BLaER1 treated with 17β-estradiol and CSF1 and Interleukin-3, amounts not matched to agents 10 nM and 100 nM (cell line): ENCODE measurements around the gene ZNF558.

Experiments
- H3K27ac ChIP-seq, 11 experiments: shearing (Covaris generic); formaldehyde crosslinking; 2 replicates each; pipeline ENCODE4 v1.8.1; 2022
- H3K27me3 ChIP-seq, 11 experiments: shearing (Covaris generic); formaldehyde crosslinking; 2 replicates each; pipeline ENCODE4 v1.8.1; 2022
- H3K36me3 ChIP-seq, 11 experiments: shearing (Covaris generic); formaldehyde crosslinking; 2 replicates each; pipeline ENCODE4 v1.8.1; 2022
- H3K4me1 ChIP-seq, 10 experiments: shearing (Covaris generic); formaldehyde crosslinking; 2 replicates each; pipeline ENCODE4 v1.8.1; 2022
- H3K4me2 ChIP-seq, 11 experiments: shearing (Covaris generic); formaldehyde crosslinking; 2 replicates each; pipeline ENCODE4 v1.8.1; 2022
- H3K4me3 ChIP-seq, 10 experiments: shearing (Covaris generic); formaldehyde crosslinking; 2 replicates each; pipeline ENCODE4 v1.8.1; 2022
- H3K9ac ChIP-seq, 11 experiments: shearing (Covaris generic); formaldehyde crosslinking; 2 replicates each; pipeline ENCODE4 v1.8.1; 2022
- H3K9me3 ChIP-seq, 11 experiments: shearing (Covaris generic); formaldehyde crosslinking; replicated peaks in 1 of 11; 2 replicates each; pipeline ENCODE4 v1.8.1; 2022
- H4K20me1 ChIP-seq, 11 experiments: shearing (Covaris generic); formaldehyde crosslinking; 2 replicates each; pipeline ENCODE4 v1.8.1; 2022
- Cebpa-rat ChIP-seq, 11 experiments: shearing (Covaris generic); IDR thresholded peaks; 2 replicates each; pipeline ENCODE4 v1.8.1; 2022

The ZNF558 gene

DNA sequence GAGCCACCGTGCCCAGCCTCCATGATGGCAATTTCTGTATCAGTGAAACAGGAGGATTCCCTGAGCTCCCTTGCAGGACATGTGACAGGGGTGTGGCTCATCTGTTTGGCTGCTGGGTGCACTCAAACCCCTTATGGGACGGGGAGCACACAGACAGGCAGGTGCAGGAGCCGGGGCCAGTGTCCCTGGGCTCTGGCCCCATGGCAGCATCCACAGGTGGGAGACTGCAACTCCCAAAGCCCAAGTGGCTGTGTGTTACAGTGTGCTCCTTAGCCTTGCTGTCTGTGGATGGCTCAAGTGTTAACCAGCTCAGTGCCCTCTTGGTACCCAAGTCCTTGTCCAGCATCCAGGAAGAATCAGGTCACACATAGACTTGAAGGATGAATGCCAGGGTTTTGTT lies 14.7 kb upstream of the ZNF558 start:
- Histone ChIP-seq H3K9ac (no peak overlapping the region), H3K4me1 (peaks cover 0 to 9% (median 0%) of the 10 kb centered on the region in 10 experiments; a peak in 2 of 20 replicates), H3K27me3 (no peaks in the 10 kb centered on the region), H3K4me3 (no peak overlapping the region), H3K9me3 (peaks cover 14 to 56% (median 36%) of the 10 kb centered on the region in 11 experiments; a peak in 21 of 22 replicates), H3K27ac (no peak overlapping the region), H3K4me2 (no peak overlapping the region), H4K20me1 (no peaks in the 10 kb centered on the region), H3K36me3 (no peaks in the 10 kb centered on the region)
- no peak for TF ChIP-seq Cebpa-rat (IDR thresholded peaks at IDR 0.05)

DNA sequence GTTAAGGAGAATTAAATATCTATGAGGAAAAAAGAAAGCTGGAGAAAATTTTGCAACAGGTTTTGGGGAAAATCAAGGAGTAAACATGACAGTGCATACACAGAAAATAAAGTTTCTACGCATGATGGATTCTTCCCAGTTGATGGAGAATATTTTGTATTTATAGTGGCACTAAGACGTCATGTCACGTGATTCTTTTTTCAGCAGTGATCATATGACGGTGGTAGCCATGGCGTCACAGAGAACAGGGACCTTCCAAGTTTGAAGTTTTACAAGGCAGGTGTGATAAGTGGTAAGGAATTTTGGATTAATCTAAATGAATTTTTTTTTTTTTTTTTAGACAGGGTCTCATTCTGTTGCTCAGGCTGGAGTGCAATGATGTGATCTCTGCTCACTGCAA lies 8.6 kb upstream of the ZNF558 start:
- no peak overlapping the region for H3K4me2 ChIP-seq
- no peak overlapping the region for H3K9ac ChIP-seq
- H3K9me3 ChIP-seq: peaks cover 0 to 10% (median 0%) of the 10 kb centered on the region in 11 experiments; a peak in 3 of 22 replicates
- no peaks in the 10 kb centered on the region for H4K20me1 ChIP-seq
- no peaks in the 10 kb centered on the region for H3K36me3 ChIP-seq
- H3K4me3 ChIP-seq: no peak overlapping the region
- TF ChIP-seq Cebpa-rat (IDR thresholded peaks at IDR 0.05): no peak
- peaks cover 0 to 11% (median 0%) of the 10 kb centered on the region in 10 experiments; a peak in 7 of 20 replicates for H3K4me1 ChIP-seq
- no peak overlapping the region for H3K27ac ChIP-seq
- H3K27me3 ChIP-seq: no peaks in the 10 kb centered on the region

DNA sequence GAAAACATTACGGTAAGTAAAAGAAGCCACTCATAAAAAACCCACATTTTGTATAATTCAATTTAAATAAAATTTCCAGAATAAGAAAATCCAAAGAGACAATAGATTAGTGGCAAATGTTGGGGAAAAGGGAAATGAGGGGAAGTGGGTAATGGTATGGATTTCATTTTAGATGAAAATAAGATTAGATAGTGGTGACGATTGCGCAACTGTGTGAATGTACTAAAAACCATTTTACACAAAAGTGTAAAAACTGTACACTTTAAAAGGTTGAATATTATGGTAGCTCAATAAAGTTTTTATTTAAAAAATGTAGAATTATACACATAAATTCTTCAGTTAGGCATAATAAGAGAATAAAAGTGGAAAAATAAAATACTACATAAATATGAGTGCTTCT lies 3.8 kb upstream of the ZNF558 start:
- Histone ChIP-seq H3K4me1 (peaks cover 7 to 23% (median 10%) of the 10 kb centered on the region in 10 experiments), H4K20me1 (no peaks in the 10 kb centered on the region), H3K27me3 (no peaks in the 10 kb centered on the region), H3K36me3 (no peaks in the 10 kb centered on the region), H3K4me3 (no peak overlapping the region), H3K9ac (no peak overlapping the region), H3K27ac (no peak overlapping the region), H3K9me3 (peaks cover 0 to 37% (median 7%) of the 10 kb centered on the region in 11 experiments; a peak in 9 of 22 replicates), H3K4me2 (peak overlapping the region in 1 of 11 experiments; percentile 12; a peak in 1 of 22 replicates)
- TF ChIP-seq Cebpa-rat (IDR thresholded peaks at IDR 0.05): peak in 3 of 11 experiments; percentile 34 to 92 (median 86); a peak in 7 of 22 replicates

DNA sequence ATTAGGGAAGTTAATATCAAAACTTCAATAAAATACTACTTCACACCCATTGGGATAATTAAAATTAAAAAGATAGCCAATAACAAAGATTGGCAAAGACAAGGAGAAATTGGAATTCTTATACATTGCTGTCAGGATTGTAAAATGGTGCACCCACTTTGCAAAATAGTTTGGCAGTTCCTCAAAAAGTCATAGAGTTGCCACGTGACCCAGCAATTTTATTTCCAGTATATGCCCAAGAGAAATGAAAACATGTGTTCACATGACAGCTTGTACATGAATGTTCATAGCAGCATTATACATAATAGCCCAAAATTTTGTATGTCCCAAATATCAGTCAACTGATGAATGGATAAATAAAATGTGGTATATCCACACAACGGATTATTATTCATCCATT lies 3.3 kb upstream of the ZNF558 start:
- H3K9ac ChIP-seq: no peak overlapping the region
- H3K36me3 ChIP-seq: peaks cover 0 to 2% (median 0%) of the 10 kb centered on the region in 11 experiments; a peak in 2 of 22 replicates
- peaks cover 9 to 27% (median 11%) of the 10 kb centered on the region in 10 experiments for H3K4me1 ChIP-seq
- no peak overlapping the region for H3K4me3 ChIP-seq
- H3K9me3 ChIP-seq: peaks cover 0 to 37% (median 7%) of the 10 kb centered on the region in 11 experiments; a peak in 9 of 22 replicates
- no peaks in the 10 kb centered on the region for H3K27me3 ChIP-seq
- peak overlapping the region in 2 of 11 experiments; percentile 12 to 18; a peak in 1 of 22 replicates for H3K4me2 ChIP-seq
- no peaks in the 10 kb centered on the region for H4K20me1 ChIP-seq
- no peak overlapping the region for H3K27ac ChIP-seq
- TF ChIP-seq Cebpa-rat (IDR thresholded peaks at IDR 0.05): no peak

DNA sequence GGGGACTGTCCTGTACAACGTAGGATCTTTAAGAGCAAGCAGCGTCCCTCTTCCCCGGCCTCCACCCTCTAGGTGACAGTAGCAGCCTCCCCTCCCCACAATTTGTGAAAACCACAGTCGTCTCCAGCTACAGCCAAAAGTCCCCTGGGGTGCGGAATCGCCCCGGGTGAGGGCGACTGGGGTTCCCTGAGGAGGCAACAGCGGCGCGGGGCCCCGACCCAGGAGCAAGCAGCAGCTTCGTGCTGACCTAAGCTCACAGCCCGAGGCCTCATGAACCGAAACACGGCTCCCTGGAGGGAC lies 322 bp downstream of the ZNF558 start:
- Histone ChIP-seq H3K36me3 (peaks cover under 1 to 38% (median 18%) of the 10 kb centered on the region in 11 experiments; a peak in 18 of 22 replicates), H3K4me1 (peaks cover 9 to 28% (median 11%) of the 10 kb centered on the region in 10 experiments), H3K9ac (peak overlapping the region; percentile 92 to 98 (median 96)), H4K20me1 (no peaks in the 10 kb centered on the region), H3K4me3 (peak overlapping the region; percentile 70 to 90 (median 83)), H3K27me3 (no peaks in the 10 kb centered on the region), H3K4me2 (peak overlapping the region; percentile 77 to 94 (median 88)), H3K27ac (peak overlapping the region; percentile 94 to 99 (median 98)), H3K9me3 (peaks cover 3 to 48% (median 12%) of the 10 kb centered on the region in 11 experiments; a peak in 18 of 22 replicates)
- TF ChIP-seq Cebpa-rat (IDR thresholded peaks at IDR 0.05): no peak

DNA sequence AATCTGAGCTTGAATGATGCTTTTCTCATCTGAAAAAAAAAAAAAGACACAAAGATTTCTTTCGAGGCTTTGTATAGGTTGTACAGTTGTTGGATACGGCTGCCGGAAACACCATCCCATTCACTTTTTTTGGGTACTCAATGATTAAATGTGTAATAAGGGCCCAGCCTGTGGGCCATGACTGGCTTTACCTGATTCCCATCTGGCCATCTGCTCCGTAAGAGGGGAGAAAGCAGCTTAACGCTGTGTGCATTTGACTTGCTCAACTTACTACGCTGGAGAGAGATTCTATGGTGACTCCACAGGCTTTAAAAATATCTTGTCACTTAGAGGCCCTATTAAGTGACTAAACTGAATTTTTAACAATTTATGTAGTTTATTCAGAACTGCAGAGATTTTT lies 731 bp downstream of the ZNF558 start:
- peak overlapping the region; percentile 94 to 99 (median 98) for H3K27ac ChIP-seq
- no peaks in the 10 kb centered on the region for H4K20me1 ChIP-seq
- peaks cover 7 to 50% (median 16%) of the 10 kb centered on the region in 11 experiments; a peak in 18 of 22 replicates for H3K9me3 ChIP-seq
- peaks cover 5 to 42% (median 22%) of the 10 kb centered on the region in 11 experiments; a peak in 18 of 22 replicates for H3K36me3 ChIP-seq
- H3K9ac ChIP-seq: peak overlapping the region; percentile 92 to 98 (median 96)
- H3K4me3 ChIP-seq: peak overlapping the region; percentile 70 to 90 (median 83)
- no peaks in the 10 kb centered on the region for H3K27me3 ChIP-seq
- H3K4me1 ChIP-seq: peaks cover 9 to 28% (median 11%) of the 10 kb centered on the region in 10 experiments
- no peak for TF ChIP-seq Cebpa-rat (IDR thresholded peaks at IDR 0.05)
- peak overlapping the region; percentile 77 to 94 (median 88) for H3K4me2 ChIP-seq

DNA sequence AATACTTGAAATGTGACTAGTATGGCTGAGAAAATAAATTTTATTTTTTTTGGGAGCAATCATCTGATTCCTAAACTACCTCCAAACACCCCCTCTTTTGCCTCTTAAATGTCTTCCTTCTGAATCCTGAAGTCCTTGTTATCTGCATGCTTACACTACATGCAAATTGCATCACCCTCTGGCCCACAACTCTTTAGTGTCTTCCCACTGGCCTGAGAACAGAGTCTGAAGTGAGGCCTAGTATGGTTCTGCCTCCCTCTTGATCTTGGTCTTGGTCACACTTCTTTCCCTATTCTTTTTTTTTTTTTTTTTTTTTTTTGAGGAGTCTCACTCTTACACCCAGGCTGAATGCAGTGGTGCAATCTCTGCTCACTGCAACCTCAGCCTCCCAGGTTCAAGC lies 4.8 kb downstream of the ZNF558 start:
- Histone ChIP-seq H3K36me3 (peaks cover 25 to 83% (median 56%) of the 10 kb centered on the region in 11 experiments), H3K4me2 (no peak overlapping the region), H3K9ac (no peak overlapping the region), H4K20me1 (no peaks in the 10 kb centered on the region), H3K4me3 (no peak overlapping the region), H3K9me3 (peaks cover 7 to 19% (median 11%) of the 10 kb centered on the region in 11 experiments; a peak in 17 of 22 replicates), H3K27ac (no peak overlapping the region), H3K27me3 (no peaks in the 10 kb centered on the region), H3K4me1 (peaks cover 7 to 15% (median 12%) of the 10 kb centered on the region in 10 experiments)
- no peak for TF ChIP-seq Cebpa-rat (IDR thresholded peaks at IDR 0.05)

DNA sequence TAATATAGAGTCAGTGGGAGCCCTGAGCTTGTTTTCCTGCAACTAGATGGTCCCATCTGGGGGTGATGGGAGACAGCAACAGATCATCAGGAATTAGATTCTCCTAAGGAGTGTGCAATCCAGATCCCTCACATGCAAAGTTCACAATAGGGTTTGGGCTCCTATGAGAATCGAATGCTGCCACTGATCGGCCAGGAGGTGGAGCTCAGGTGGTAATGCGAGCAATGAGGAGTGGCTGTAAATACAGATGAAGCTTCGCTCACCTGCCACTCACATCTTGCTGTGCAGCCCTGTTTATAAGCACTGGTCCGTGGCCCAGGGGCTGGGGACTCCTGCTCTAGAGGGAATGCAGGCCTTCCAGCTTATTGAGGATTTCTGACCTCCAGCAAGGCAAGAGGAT lies 5.7 kb downstream of the ZNF558 start:
- Histone ChIP-seq H3K9ac (no peak overlapping the region), H4K20me1 (no peaks in the 10 kb centered on the region), H3K36me3 (peaks cover 34 to 92% (median 65%) of the 10 kb centered on the region in 11 experiments), H3K4me2 (no peak overlapping the region), H3K27ac (no peak overlapping the region), H3K4me1 (peaks cover 5 to 11% (median 9%) of the 10 kb centered on the region in 10 experiments), H3K4me3 (no peak overlapping the region), H3K9me3 (peaks cover 9 to 22% (median 13%) of the 10 kb centered on the region in 11 experiments; a peak in 20 of 22 replicates), H3K27me3 (no peaks in the 10 kb centered on the region)
- no peak for TF ChIP-seq Cebpa-rat (IDR thresholded peaks at IDR 0.05)

DNA sequence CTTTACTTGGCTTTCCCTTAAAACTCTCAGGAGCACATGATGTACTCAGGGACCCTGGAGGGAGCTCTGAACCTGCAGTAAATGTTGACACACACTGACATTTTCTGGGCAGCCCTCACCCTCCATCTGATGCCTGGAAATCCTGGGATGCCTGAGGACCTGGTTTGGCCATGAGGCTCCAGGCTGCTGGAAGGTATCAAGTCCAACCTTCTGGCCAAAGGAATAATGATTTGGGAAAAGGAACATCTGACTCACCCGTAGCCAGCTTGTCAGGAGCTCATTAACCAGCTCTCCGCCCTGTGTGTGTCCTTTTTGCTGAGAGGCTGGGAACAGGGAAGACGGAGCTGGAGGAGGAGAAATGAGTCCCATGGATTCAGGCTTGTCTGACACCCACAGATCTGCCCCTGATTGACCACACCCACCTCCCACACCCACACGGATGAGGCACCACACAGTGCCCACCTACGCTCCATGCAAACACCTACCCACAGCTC lies 10.3 kb downstream of the ZNF558 start:
- peaks cover 79 to 100% (median 92%) of the 10 kb centered on the region in 11 experiments for H3K36me3 ChIP-seq
- H3K9me3 ChIP-seq: peaks cover 47 to 57% (median 53%) of the 10 kb centered on the region in 11 experiments
- no peak overlapping the region for H3K4me2 ChIP-seq
- no peak for TF ChIP-seq Cebpa-rat (IDR thresholded peaks at IDR 0.05)
- H3K27me3 ChIP-seq: no peaks in the 10 kb centered on the region
- H3K9ac ChIP-seq: no peak overlapping the region
- no peak overlapping the region for H3K27ac ChIP-seq
- no peaks in the 10 kb centered on the region for H4K20me1 ChIP-seq
- no peak overlapping the region for H3K4me3 ChIP-seq
- peaks cover 0 to 4% (median 0%) of the 10 kb centered on the region in 10 experiments; a peak in 2 of 20 replicates for H3K4me1 ChIP-seq
